Measurements from ENCODE around the gene PRAME.
"Not testable (repeated sequence)": the region's sequence is repeated elsewhere in the genome, so short reads cannot be mapped to it uniquely, and the experiment has no call there.

PRAME gene

GRCh38 chr22:22552630-22553029, 6.4 kb downstream of the PRAME start:
- DNase-seq (ENCODE audit: low read depth in 2 of 2), result no peak

GRCh38 chr22:22550789-22551434, 8.2 kb downstream of the PRAME start:
- DNase-seq (ENCODE audit: low read depth in 2 of 2), result no peak

GRCh38 chr22:22548910-22549309, 10.2 kb downstream of the PRAME start:
- no peak for DNase-seq (ENCODE audit: low read depth in 2 of 2)

- no peak for DNase-seq (ENCODE audit: low read depth in 2 of 2)
Measured at GRCh38 chr22:22548317-22548716, 10.7 kb downstream of the PRAME start.

GRCh38 chr22:22547692-22548300, 11.3 kb downstream of the PRAME start:
- no peak for DNase-seq (ENCODE audit: low read depth in 2 of 2)

- DNase-seq (ENCODE audit: low read depth in 2 of 2), result no peak
Measured at GRCh38 chr22:22547226-22547625, 11.8 kb downstream of the PRAME start.

GRCh38 chr22:22546490-22546889, 12.6 kb downstream of the PRAME start:
- no peak for DNase-seq (ENCODE audit: low read depth in 2 of 2)

GRCh38 chr22:22545084-22545483, 14.0 kb downstream of the PRAME start:
- DNase-seq (ENCODE audit: low read depth in 2 of 2), result no peak

- DNase-seq (ENCODE audit: low read depth in 2 of 2), result no peak
Measured at GRCh38 chr22:22538226-22538989, 20.7 kb downstream of the PRAME start.

- DNase-seq (ENCODE audit: low read depth in 2 of 2), result no peak
Measured at GRCh38 chr22:22536916-22537315, 22.1 kb downstream of the PRAME start.

GRCh38 chr22:22536515-22536914, 22.6 kb downstream of the PRAME start:
- no peak for DNase-seq (ENCODE audit: low read depth in 2 of 2)

GRCh38 chr22:22535662-22536061, 23.4 kb downstream of the PRAME start:
- no peak for DNase-seq (ENCODE audit: low read depth in 2 of 2)

GRCh38 chr22:22534604-22535415, 24.3 kb downstream of the PRAME start:
- no peak for DNase-seq (ENCODE audit: low read depth in 2 of 2)

GRCh38 chr22:22533863-22534262, 25.2 kb downstream of the PRAME start:
- DNase-seq (ENCODE audit: low read depth in 2 of 2), result no peak

GRCh38 chr22:22533417-22533816, 25.6 kb downstream of the PRAME start:
- DNase-seq (ENCODE audit: low read depth in 2 of 2), result no peak

GRCh38 chr22:22532547-22533071, 26.5 kb downstream of the PRAME start:
- DNase-seq (ENCODE audit: low read depth in 2 of 2), result not testable (repeated sequence)

- DNase-seq (ENCODE audit: low read depth in 2 of 2), result no peak
Measured at GRCh38 chr22:22531770-22532546, 27.1 kb downstream of the PRAME start.

- no peak for DNase-seq (ENCODE audit: low read depth in 2 of 2)
Measured at GRCh38 chr22:22528780-22529179, 30.3 kb downstream of the PRAME start.

GRCh38 chr22:22527312-22527711, 31.8 kb downstream of the PRAME start:
- DNase-seq (ENCODE audit: low read depth in 2 of 2), result no peak

- no peak for DNase-seq (ENCODE audit: low read depth in 2 of 2)
Measured at GRCh38 chr22:22526125-22526912, 32.7 kb downstream of the PRAME start.
